Upper lobe of left lung (tissue), 6 donors: ENCODE results near the gene MGST3. TPM values are rescaled to one million over a fixed set of nuclear protein-coding genes. Genes with fewer than 3 reads are reported as not detected.
A peak's percentile ranks its signal among the peaks of the same experiment; 100 is the strongest.

Source experiments
- ATAC-seq, 2 donors: fragments of 200-7000 bp; cut with Tn5 transposase; one replicate each; pipeline ENCODE4 v1.9.1; 2022; ENCODE audit warnings: mild to moderate bottlenecking in 2 of 2, moderate library complexity in 2 of 2; ENCODE audit not compliant: low FRiP score in 2 of 2
- DNase-seq, 2 donors: peaks; one replicate each; pipeline ENCODE4 v3.0.0-alpha.2; 2019 to 2020
- H3K27ac ChIP-seq, 4 donors: fragments of 200-600 bp; sonication (generic); one replicate each; pipeline ENCODE4 v1.5.1; 2016 to 2019
- H3K27me3 ChIP-seq, 4 donors: fragments of 200-600 bp; sonication (generic); one replicate each; pipeline ENCODE4 v1.5.1; 2017 to 2019
- H3K36me3 ChIP-seq, 4 donors: fragments of 200-600 bp; sonication (generic); one replicate each; pipeline ENCODE4 v1.5.1; 2016 to 2019
- H3K4me1 ChIP-seq, 4 donors: fragments of 200-600 bp; sonication (generic); one replicate each; pipeline ENCODE4 v1.5.1; 2018 to 2019
- H3K4me3 ChIP-seq, 4 donors: fragments of 200-600 bp; sonication (generic); one replicate each; pipeline ENCODE4 v1.5.1; 2017 to 2019; ENCODE audit warnings: mild to moderate bottlenecking in 2 of 4, moderate library complexity in 1 of 4
- H3K9me3 ChIP-seq, 4 donors: fragments of 200-600 bp; sonication (generic); one replicate each; pipeline ENCODE4 v1.5.1; 2018 to 2019
- CTCF ChIP-seq, 6 experiments: fragments of 450-650 bp in 4 of 6; fragments of 200-600 bp in 2 of 6; sonication (generic) in 2 of 6; IDR thresholded peaks; one replicate each; pipeline ENCODE4 v1.5.1; 2016 to 2019; ENCODE audit warnings: antibody characterized with exemption in 6 of 6
- EP300 ChIP-seq, 4 donors: sonication (generic); formaldehyde crosslinking; IDR thresholded peaks; one replicate each; pipeline ENCODE4 v1.5.1; 2017; ENCODE audit warnings: antibody characterized with exemption in 4 of 4, control low read depth in 2 of 4
- POLR2A ChIP-seq, 4 donors: fragments of 450-650 bp; IDR thresholded peaks; one replicate each; pipeline ENCODE4 v1.5.1; 2016 to 2017; ENCODE audit warnings: antibody characterized with exemption in 4 of 4, mild to moderate bottlenecking in 2 of 4
- POLR2AphosphoS5 ChIP-seq, 2 donors: sonication (generic); formaldehyde crosslinking; IDR thresholded peaks; one replicate each; pipeline ENCODE4 v1.5.1; 2017; ENCODE audit warnings: antibody characterized with exemption in 2 of 2
- WGBS, 2 donors: methylation state at CpG; one replicate each; pipeline ENCODE4 v1.1.5; 2017 to 2018; 5-methylcytosine and 5-hydroxymethylcytosine counted together
- total RNA-seq, 6 donors: library from RNA; depleted of rRNA in 4 of 6; stranded (reverse); fragments of >200 nt in 4 of 6; gene quantifications; one replicate each; pipeline versions ENCODE4 v1.1.0 to v1.2.1, GENCODE V29; 2016 to 2021
- donor health status: DM: no; HTN: no; CAD: no; lungs with moderate emphysema.
- donor health status: DM: no; HTN: yes; CAD: no; lungs with severe emphysema.

MGST3 gene
- total RNA-seq, 6 donors from 2014 or later, result 49.2 to 250 (median 202) TPM

- no peaks in the 10 kb centered on the region for H3K27me3 ChIP-seq
- TF ChIP-seq POLR2A (IDR thresholded peaks at IDR 0.05), result no peak
- no peak for TF ChIP-seq CTCF (IDR thresholded peaks at IDR 0.05)
- TF ChIP-seq POLR2AphosphoS5 (IDR thresholded peaks at IDR 0.05), result no peak
- no peak for TF ChIP-seq EP300 (IDR thresholded peaks at IDR 0.05)
- 68 to 90% methylated on average over 8 of the region's 8 CpGs for WGBS, 2 donors
- peaks cover 0 to 10% (median 3%) of the 10 kb centered on the region in 4 donors for H3K4me1 ChIP-seq
- DNase-seq (no peak), ATAC-seq (peak in 1 of 2 donors; percentile 38)
- peaks cover 0 to 5% (median 0%) of the 10 kb centered on the region in 4 donors for H3K9me3 ChIP-seq
- no peaks in the 10 kb centered on the region for H3K36me3 ChIP-seq
- no peak overlapping the region for H3K27ac ChIP-seq
- no peak overlapping the region for H3K4me3 ChIP-seq
Measured at GRCh38 chr1:165616987-165617546, 14.0 kb upstream of the MGST3 start.

GRCh38 chr1:165619647-165620151 is 11.3 kb upstream of the MGST3 start:
- Histone ChIP-seq H3K27me3 (no peaks in the 10 kb centered on the region), H3K4me1 (peaks cover 0 to 10% (median 3%) of the 10 kb centered on the region in 4 donors), H3K36me3 (no peaks in the 10 kb centered on the region), H3K9me3 (no peaks in the 10 kb centered on the region), H3K4me3 (no peak overlapping the region), H3K27ac (no peak overlapping the region)
- DNase-seq (no peak), ATAC-seq (no peak)
- TF ChIP-seq POLR2AphosphoS5 (IDR thresholded peaks at IDR 0.05) (no peak), POLR2A (IDR thresholded peaks at IDR 0.05) (no peak), EP300 (IDR thresholded peaks at IDR 0.05) (no peak), CTCF (IDR thresholded peaks at IDR 0.05) (no peak)
- 78 to 79% methylated on average over 1 of the region's 1 CpG for WGBS, 2 donors

DNA sequence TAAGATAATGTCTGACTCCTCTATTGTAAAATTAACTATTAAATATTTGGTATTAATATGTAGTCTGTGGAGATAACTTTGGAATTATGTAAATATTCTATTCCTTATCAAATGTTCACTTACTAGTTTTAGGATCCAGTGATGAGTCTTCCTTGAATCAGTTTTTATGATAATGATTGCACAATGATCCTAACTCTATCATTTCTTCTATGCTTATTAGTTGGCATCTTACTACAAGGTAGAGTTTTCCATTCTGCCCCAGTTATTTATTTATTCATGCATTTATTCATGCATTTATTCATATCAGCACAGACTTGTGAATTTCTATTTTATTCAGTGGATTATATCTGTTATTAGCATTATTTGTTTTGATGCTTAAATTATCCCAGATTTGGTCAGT is 7.4 kb upstream of the MGST3 start:
- Histone ChIP-seq H3K4me3 (no peak overlapping the region), H3K9me3 (no peaks in the 10 kb centered on the region), H3K4me1 (no peaks in the 10 kb centered on the region), H3K27me3 (no peaks in the 10 kb centered on the region), H3K36me3 (no peaks in the 10 kb centered on the region), H3K27ac (no peak overlapping the region)
- TF ChIP-seq POLR2A (IDR thresholded peaks at IDR 0.05) (no peak), CTCF (IDR thresholded peaks at IDR 0.05) (no peak)
- ATAC-seq (no peak), DNase-seq (no peak)

DNA sequence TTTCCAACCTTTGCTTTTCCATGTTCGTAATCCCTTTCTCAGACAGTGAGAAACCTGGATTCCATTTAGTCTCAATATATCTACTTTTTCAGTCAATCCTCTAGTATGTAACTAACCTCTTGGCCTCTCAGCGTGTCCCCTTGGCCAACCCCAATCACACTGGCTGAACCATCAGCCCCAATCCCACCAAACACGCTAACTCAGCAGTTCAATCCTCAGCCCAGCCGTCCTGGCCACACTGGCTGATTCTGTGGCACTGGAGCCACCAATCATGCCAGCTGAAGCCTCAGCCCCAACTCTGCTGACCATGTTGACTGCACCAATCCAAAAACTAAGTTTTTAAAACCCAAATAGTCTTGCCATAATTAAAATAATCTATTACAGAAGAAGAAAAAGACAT is 6.6 kb upstream of the MGST3 start:
- no peaks in the 10 kb centered on the region for H3K9me3 ChIP-seq
- no peak overlapping the region for H3K4me3 ChIP-seq
- WGBS, 2 donors, result 86 to 89% methylated on average over 4 of the region's 4 CpGs
- DNase-seq, result no peak
- TF ChIP-seq CTCF (IDR thresholded peaks at IDR 0.05), result no peak
- ATAC-seq, result no peak
- no peak overlapping the region for H3K27ac ChIP-seq
- H3K27me3 ChIP-seq, result no peaks in the 10 kb centered on the region
- no peaks in the 10 kb centered on the region for H3K36me3 ChIP-seq
- no peaks in the 10 kb centered on the region for H3K4me1 ChIP-seq

GRCh38 chr1:165628147-165628822 is 2.7 kb upstream of the MGST3 start:
- ATAC-seq, result no peak
- Histone ChIP-seq H3K27ac (no peak overlapping the region), H3K4me1 (peaks cover 15 to 20% (median 17%) of the 10 kb centered on the region in 4 donors), H3K9me3 (no peaks in the 10 kb centered on the region), H3K36me3 (no peaks in the 10 kb centered on the region), H3K4me3 (no peak overlapping the region), H3K27me3 (no peaks in the 10 kb centered on the region)
- no peak for DNase-seq
- WGBS, 2 donors, result 83 to 87% methylated on average over 6 of the region's 6 CpGs
- TF ChIP-seq CTCF (IDR thresholded peaks at IDR 0.05) (no peak), POLR2A (IDR thresholded peaks at IDR 0.05) (no peak), POLR2AphosphoS5 (IDR thresholded peaks at IDR 0.05) (no peak), EP300 (IDR thresholded peaks at IDR 0.05) (no peak)
